B cell (primary cell): ENCODE results near the gene PTPRN2. TPM values are rescaled to one million over a fixed set of nuclear protein-coding genes. Genes with fewer than 3 reads are reported as not detected.

Experiments
- ATAC-seq: fragments of 200-7000 bp; cut with Tn5 transposase; one replicate; pipeline ENCODE4 v1.10.0; 2021; ENCODE audit warnings: low read depth, mild to moderate bottlenecking, moderate number of reproducible peaks, moderate library complexity
- CTCF ChIA-PET: fragments of 350-600 bp; sonication (Branson Sonifier 250); formaldehyde crosslinking; loops from one replicate; lab custom pipeline; 2021; ENCODE audit warnings: antibody characterized with exemption, inconsistent platforms; lab: Charles Lee
- POLR2A ChIA-PET: fragments of 350-600 bp; sonication (Branson Sonifier 250); formaldehyde crosslinking; loops from one replicate; lab custom pipeline; 2021; ENCODE audit warnings: antibody characterized with exemption; lab: Charles Lee
- DNase-seq: peaks from one replicate; pipeline ENCODE4 v3.0.0; 2013
- H2AFZ ChIP-seq: 2 replicates; pipeline ENCODE4 v1.6.1; 2012; ENCODE audit warnings: mild to moderate bottlenecking, low read depth, low read length; ENCODE audit not compliant: insufficient read depth, poor library complexity, severe bottlenecking
- H3K27ac ChIP-seq, 2 donors: 1 replicate in 1 of 2; 2 replicates in 1 of 2; pipeline ENCODE4 v1.5.1; 2012 to 2013; ENCODE audit warnings: low read length in 2 of 2, mild to moderate bottlenecking in 2 of 2, moderate library complexity in 1 of 2
- H3K27me3 ChIP-seq, 4 experiments: fragments of 200-600 bp in 1 of 4; sonication (generic) in 1 of 4; replicated peaks in 1 of 4; 1 replicate in 2 of 4; 2 replicates in 2 of 4; pipeline versions ENCODE4 v1.6.1 to v1.7.0; 2013 to 2016; ENCODE audit warnings: low read length in 3 of 4, mild to moderate bottlenecking in 2 of 4, mixed read lengths in 1 of 4, moderate library complexity in 1 of 4; ENCODE audit not compliant: insufficient read depth in 4 of 4, control insufficient read depth in 3 of 4; ENCODE audit errors: control extremely low read depth in 1 of 4
- H3K36me3 ChIP-seq, 2 experiments: replicated peaks in 1 of 2; 1 replicate in 1 of 2; 2 replicates in 1 of 2; pipeline versions ENCODE4 v1.6.1 to v1.7.1; 2013; ENCODE audit warnings: low read length in 1 of 2; ENCODE audit not compliant: insufficient read depth in 2 of 2, control insufficient read depth in 1 of 2; ENCODE audit errors: control extremely low read depth in 1 of 2, extremely low read depth in 1 of 2
- H3K4me1 ChIP-seq, 2 donors: fragments of 200-600 bp in 1 of 2; sonication (generic) in 1 of 2; 1 replicate in 1 of 2; 2 replicates in 1 of 2; pipeline versions ENCODE4 v1.5.1 to v1.6.1; 2013 to 2017; ENCODE audit warnings: low read length in 2 of 2; ENCODE audit not compliant: control insufficient read depth in 2 of 2, insufficient read depth in 2 of 2
- H3K4me2 ChIP-seq: replicated peaks from 2 replicates; pipeline ENCODE3; 2012; ENCODE audit warnings: mild to moderate bottlenecking, low read depth, low read length; ENCODE audit not compliant: poor library complexity, severe bottlenecking
- H3K4me3 ChIP-seq, 5 experiments: fragments of 200-600 bp in 1 of 5; sonication (generic) in 1 of 5; 1 replicate in 3 of 5; 2 replicates in 2 of 5; pipeline versions ENCODE4 v1.5.1 to v1.7.0; 2011 to 2016; ENCODE audit warnings: low read length in 4 of 5, mild to moderate bottlenecking in 4 of 5, low read depth in 2 of 5, control low read depth in 1 of 5, moderate library complexity in 1 of 5; ENCODE audit not compliant: insufficient read depth in 1 of 5; ENCODE audit errors: control extremely low read depth in 1 of 5, extremely low read depth in 1 of 5
- H3K79me2 ChIP-seq: fragments of 200-600 bp; sonication (generic); one replicate; pipeline ENCODE4 v1.6.0; 2016; ENCODE audit warnings: low read length; ENCODE audit not compliant: control insufficient read depth, insufficient read depth
- H3K9ac ChIP-seq: fragments of 200-600 bp; sonication (generic); 2 replicates; pipeline ENCODE4 v1.6.1; 2017; ENCODE audit warnings: mild to moderate bottlenecking, low read length, moderate library complexity
- H3K9me3 ChIP-seq, 3 donors: one replicate each; pipeline versions ENCODE4 v1.6.1 to v1.7.1; 2013; ENCODE audit warnings: low read length in 2 of 3; ENCODE audit not compliant: control insufficient read depth in 2 of 3, insufficient read depth in 1 of 3; ENCODE audit errors: control extremely low read depth in 1 of 3
- H4K20me1 ChIP-seq: 2 replicates; pipeline ENCODE4 v1.6.0; 2012; ENCODE audit warnings: mild to moderate bottlenecking, low read length; ENCODE audit not compliant: insufficient read depth, control insufficient read depth, poor library complexity, severe bottlenecking
- H3K27ac Mint-ChIP-seq: one replicate; pipeline ENCODE4 v1.8.0; 2021; ENCODE audit warnings: mixed read lengths
- H3K27me3 Mint-ChIP-seq: one replicate; pipeline ENCODE4 v1.8.0; 2021; ENCODE audit warnings: mixed read lengths
- H3K4me1 Mint-ChIP-seq: one replicate; pipeline ENCODE4 v1.8.0; 2021; ENCODE audit warnings: mixed read lengths
- H3K4me3 Mint-ChIP-seq: one replicate; pipeline ENCODE4 v1.8.0; 2021; ENCODE audit warnings: mixed read lengths
- H3K9me3 Mint-ChIP-seq: one replicate; pipeline ENCODE4 v1.8.0; 2022; ENCODE audit warnings: mixed read lengths; ENCODE audit not compliant: insufficient read depth
- CTCF ChIP-seq: fragments of 200-600 bp; IDR thresholded peaks from one replicate; pipeline ENCODE4 v1.8.0; 2022; ENCODE audit warnings: antibody characterized with exemption, mild to moderate bottlenecking
- EZH2 ChIP-seq: IDR thresholded peaks from 2 replicates; pipeline ENCODE4 v1.6.1; 2012; ENCODE audit warnings: borderline replicate concordance, low read depth, mild to moderate bottlenecking, moderate library complexity, low read length; ENCODE audit not compliant: insufficient read depth, poor library complexity, severe bottlenecking
- WGBS: methylation state at CpG from one replicate; pipeline ENCODE4 v1.1.5; 2013; ENCODE audit warnings: missing lambda C conversion rate; ENCODE audit not compliant: insufficient coverage; 5-methylcytosine and 5-hydroxymethylcytosine counted together
- intact Hi-C: fragments of 100-400 bp; cut with micrococcal nuclease; formaldehyde crosslinking; loops from one replicate; pipeline ENCODE4 v1.10.0; 2022
- polyA plus RNA-seq: library from polyadenylated mRNA; depleted of rRNA; stranded (reverse); fragments of >200 nt; gene quantifications from 2 replicates; pipeline ENCODE4 v1.2.3, GENCODE V29; 2012
- total RNA-seq, 2 donors: library from RNA; stranded (reverse); fragments of 120-200 nt in 1 of 2; gene quantifications; 1 replicate in 1 of 2; 2 replicates in 1 of 2; pipeline versions ENCODE4 v1.2.3 to v1.2.4, GENCODE V29; 2013 to 2022

PTPRN2 gene
- total and polyA plus RNA-seq, 2 donors (not counting 1 experiment from before 2014, with no cell fraction given): 2.0 to 5.0 TPM

GRCh38 chr7:157821959-157822687 is 765.5 kb downstream of the PTPRN2 start:
- Mint-ChIP-seq H3K9me3 (peaks cover 5% of the 10 kb centered on the region), H3K27me3 (no peaks in the 10 kb centered on the region), H3K27ac (no peak overlapping the region), H3K4me3 (no peak overlapping the region), H3K4me1 (no peaks in the 10 kb centered on the region)
- Histone ChIP-seq H4K20me1 (no peaks in the 10 kb centered on the region), H3K9ac (no peak overlapping the region), H3K4me1 (no peaks in the 10 kb centered on the region), H3K27ac (no peak overlapping the region), H3K36me3 (no peaks in the 10 kb centered on the region), H3K4me3 (no peak overlapping the region), H3K79me2 (no peaks in the 10 kb centered on the region), H3K27me3 (no peaks in the 10 kb centered on the region), H3K4me2 (no peak overlapping the region), H2AFZ (no peak overlapping the region), H3K9me3 (peaks cover 0 to 29% (median 0%) of the 10 kb centered on the region in 3 donors)
- ATAC-seq: no peak
- TF ChIP-seq CTCF (no peak), EZH2 (no peak)
- 76% methylated on average over 3 of the region's 3 CpGs for WGBS
- DNase-seq: no peak
- intact Hi-C loops: no loop called here
- POLR2A ChIA-PET: no interaction called here
- CTCF ChIA-PET: no interaction called here

- no peak overlapping the region for H3K4me3 ChIP-seq
- no peak overlapping the region for H3K4me2 ChIP-seq
- H3K4me3 Mint-ChIP-seq: no peak overlapping the region
- POLR2A ChIA-PET: no interaction called here
- intact Hi-C loops: no loop called here
- no peak overlapping the region for H2AFZ ChIP-seq
- TF ChIP-seq CTCF: no peak
- no peak for TF ChIP-seq EZH2
- H3K36me3 ChIP-seq: no peaks in the 10 kb centered on the region
- H3K27me3 Mint-ChIP-seq: no peaks in the 10 kb centered on the region
- H3K27ac Mint-ChIP-seq: no peak overlapping the region
- no peak for DNase-seq
- no peaks in the 10 kb centered on the region for H3K4me1 ChIP-seq
- H3K9ac ChIP-seq: no peak overlapping the region
- H3K79me2 ChIP-seq: no peaks in the 10 kb centered on the region
- peaks cover 0 to 34% (median 0%) of the 10 kb centered on the region in 3 donors for H3K9me3 ChIP-seq
- no peaks in the 10 kb centered on the region for H4K20me1 ChIP-seq
- WGBS: 70% methylated on average over 3 of the region's 4 CpGs
- no peaks in the 10 kb centered on the region for H3K27me3 ChIP-seq
- no peaks in the 10 kb centered on the region for H3K4me1 Mint-ChIP-seq
- CTCF ChIA-PET: no interaction called here
- no peak for ATAC-seq
- H3K27ac ChIP-seq: no peak overlapping the region
- peaks cover 5% of the 10 kb centered on the region for H3K9me3 Mint-ChIP-seq
Observed at GRCh38 chr7:157820796-157821195, 766.8 kb downstream of the PTPRN2 start.
